Activated naive CD8-positive, alpha-beta T cell treated with anti-CD3 and anti-CD28 coated beads, Interleukin-2, amount 50 U/mL, for 24 hours (primary cell): ENCODE data around the gene PTPRE.

Experiments used
- ATAC-seq: fragments of 150-1000 bp; cut with Tn5 transposase; one replicate; pipeline ENCODE4 v1.10.0; 2021
- DNase-seq: peaks from one replicate; pipeline ENCODE4 v3.0.0; 2021
- H3K27ac Mint-ChIP-seq: one replicate; pipeline ENCODE4 v1.8.0; 2021; ENCODE audit warnings: mild to moderate bottlenecking, mixed read lengths
- H3K27me3 Mint-ChIP-seq: one replicate; pipeline ENCODE4 v1.8.0; 2021; ENCODE audit warnings: mixed read lengths
- H3K36me3 Mint-ChIP-seq: one replicate; pipeline ENCODE4 v1.8.0; 2021; ENCODE audit warnings: low read depth, mixed read lengths
- H3K4me1 Mint-ChIP-seq: one replicate; pipeline ENCODE4 v1.8.0; 2021; ENCODE audit warnings: mixed read lengths
- H3K4me3 Mint-ChIP-seq: one replicate; pipeline ENCODE4 v1.8.0; 2021; ENCODE audit warnings: mild to moderate bottlenecking, moderate library complexity, mixed read lengths
- H3K9me3 Mint-ChIP-seq: one replicate; pipeline ENCODE4 v1.8.0; 2021; ENCODE audit warnings: mixed read lengths

PTPRE gene

DNA sequence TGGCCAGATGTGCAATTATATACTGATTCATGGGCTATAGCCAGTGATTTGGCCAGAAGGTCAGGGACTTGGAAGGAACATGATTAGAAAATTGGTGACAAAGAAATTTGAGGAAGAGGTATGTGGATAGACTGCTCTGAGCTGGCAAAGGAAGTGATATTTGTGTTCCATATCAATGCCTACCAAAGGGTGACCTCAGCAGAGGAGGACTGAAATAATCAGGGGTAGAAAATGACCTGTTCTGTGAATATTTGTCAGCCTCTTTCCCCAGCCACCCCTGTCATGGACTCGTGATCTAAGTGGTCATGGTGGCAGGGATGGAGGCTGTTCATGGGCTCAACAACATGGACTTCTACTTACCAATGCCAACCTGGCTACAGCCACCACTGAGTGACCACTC is 47.0 kb downstream of the PTPRE start:
- peaks cover 13% of the 10 kb centered on the region for H3K27me3 Mint-ChIP-seq
- H3K9me3 Mint-ChIP-seq = peaks cover 9% of the 10 kb centered on the region
- no peaks in the 10 kb centered on the region for H3K36me3 Mint-ChIP-seq
- H3K4me3 Mint-ChIP-seq = no peak overlapping the region
- no peaks in the 10 kb centered on the region for H3K4me1 Mint-ChIP-seq
- no peak for ATAC-seq
- DNase-seq = no peak
- no peak overlapping the region for H3K27ac Mint-ChIP-seq

DNA sequence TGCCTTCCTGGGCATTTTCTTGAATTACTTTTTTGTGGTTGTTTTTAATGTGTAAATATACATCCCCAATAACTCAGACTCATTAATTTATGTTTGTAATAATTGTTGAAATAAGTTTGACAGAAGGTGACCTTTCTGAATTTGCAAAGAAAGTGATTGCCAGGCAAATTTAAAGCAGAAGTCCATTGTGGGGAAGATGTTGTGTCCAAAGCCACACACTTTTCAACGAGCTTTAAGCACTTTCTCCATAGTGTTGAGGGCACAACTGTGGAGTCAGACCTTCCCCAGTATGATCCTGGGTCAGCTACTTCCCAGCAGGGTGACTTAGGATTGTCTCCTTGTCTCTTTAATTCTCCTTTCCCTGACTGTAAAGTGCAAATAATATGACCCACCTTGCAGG is 52.5 kb downstream of the PTPRE start:
- Mint-ChIP-seq H3K27ac (no peak overlapping the region), H3K27me3 (peaks cover 22% of the 10 kb centered on the region), H3K4me1 (no peaks in the 10 kb centered on the region), H3K36me3 (no peaks in the 10 kb centered on the region), H3K4me3 (no peak overlapping the region), H3K9me3 (peaks cover 9% of the 10 kb centered on the region)
- ATAC-seq (no peak), DNase-seq (no peak)

DNA sequence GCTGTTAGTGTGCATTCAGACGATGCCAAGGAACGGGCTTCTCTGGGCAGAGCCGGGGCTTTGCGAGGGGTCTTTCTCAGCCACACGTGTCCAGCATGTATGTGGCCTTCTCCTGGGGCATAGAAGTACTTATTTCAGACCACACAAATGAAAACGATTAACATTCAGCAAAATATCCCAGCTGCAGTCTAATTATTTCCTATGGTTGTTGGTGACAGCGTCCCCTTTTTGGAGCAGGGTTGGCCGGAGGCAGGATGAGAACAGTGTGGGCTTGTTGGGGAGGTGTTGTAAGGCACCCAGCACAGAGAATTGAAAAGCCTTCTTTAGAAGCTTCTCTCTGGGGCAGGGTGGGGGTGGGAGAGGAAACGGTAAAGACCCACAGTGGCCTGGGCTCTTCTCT is 54.2 kb downstream of the PTPRE start:
- DNase-seq (no peak), ATAC-seq (no peak)
- Mint-ChIP-seq H3K27me3 (peaks cover 20% of the 10 kb centered on the region), H3K4me1 (no peaks in the 10 kb centered on the region), H3K36me3 (no peaks in the 10 kb centered on the region), H3K27ac (no peak overlapping the region), H3K4me3 (no peak overlapping the region), H3K9me3 (no peaks in the 10 kb centered on the region)

DNA sequence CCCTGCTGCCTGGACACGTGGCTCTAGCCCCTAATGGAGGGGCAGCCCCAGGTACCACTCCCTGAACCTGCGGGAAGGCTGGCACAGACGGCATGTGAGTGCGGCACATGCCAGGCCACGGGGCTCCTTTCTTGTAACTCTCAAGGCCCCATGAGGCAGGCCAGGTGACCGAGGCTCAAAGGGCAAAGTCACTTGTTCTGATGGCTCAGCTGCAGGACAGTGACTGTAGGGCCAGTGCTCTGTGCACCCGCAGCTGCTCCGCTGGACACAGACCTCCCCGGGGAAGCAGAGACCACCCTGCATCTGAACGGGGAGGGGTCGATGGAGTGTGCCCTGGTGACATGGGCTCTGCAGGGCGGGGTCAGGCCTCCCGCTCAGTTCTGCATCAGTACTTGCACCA is 55.3 kb downstream of the PTPRE start:
- Mint-ChIP-seq H3K27me3 (peaks cover 15% of the 10 kb centered on the region), H3K36me3 (no peaks in the 10 kb centered on the region), H3K4me3 (no peak overlapping the region), H3K27ac (no peak overlapping the region), H3K9me3 (no peaks in the 10 kb centered on the region), H3K4me1 (no peaks in the 10 kb centered on the region)
- ATAC-seq (no peak), DNase-seq (no peak)

DNA sequence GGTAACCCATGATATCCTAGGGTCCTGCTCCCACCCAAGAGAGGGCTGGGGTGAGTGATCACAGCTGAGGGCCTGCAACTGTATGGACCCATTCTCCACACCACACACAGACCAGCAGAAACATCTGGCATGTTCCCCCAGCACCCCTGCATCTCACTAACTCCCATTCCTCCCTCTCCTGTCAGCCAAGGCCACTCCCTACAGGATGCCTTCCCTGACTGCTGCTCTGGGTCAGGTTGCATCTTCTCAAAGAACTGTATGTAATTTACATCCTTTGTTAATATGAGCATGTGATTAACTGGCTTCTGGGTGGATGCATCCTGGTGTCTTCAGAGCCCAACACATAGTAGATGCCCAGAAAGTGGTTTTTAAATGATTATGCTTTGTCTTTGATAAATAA is 56.2 kb downstream of the PTPRE start:
- Mint-ChIP-seq H3K4me3 (no peak overlapping the region), H3K9me3 (no peaks in the 10 kb centered on the region)

DNA sequence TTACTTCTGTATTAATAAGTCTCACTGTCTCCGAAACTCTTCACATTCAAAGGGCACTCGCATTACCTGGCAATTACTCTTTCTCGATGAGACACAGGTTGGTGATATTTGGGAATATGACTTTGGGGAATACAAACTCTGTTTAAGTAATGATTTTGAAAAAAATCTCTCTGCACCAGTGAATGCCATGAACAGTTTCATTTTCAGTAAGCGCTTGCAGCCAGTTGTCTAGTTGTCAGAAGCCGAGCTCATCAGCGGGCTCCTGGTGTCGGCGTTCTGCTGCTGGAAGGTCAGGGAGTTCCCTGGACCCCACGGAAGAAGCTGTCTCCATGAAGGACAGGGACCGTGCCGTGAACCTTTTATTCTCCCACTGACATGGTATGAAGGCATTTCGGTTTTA is 57.7 kb downstream of the PTPRE start:
- DNase-seq (no peak), ATAC-seq (no peak)
- Mint-ChIP-seq H3K27me3 (peaks cover 10% of the 10 kb centered on the region), H3K4me3 (no peak overlapping the region), H3K36me3 (no peaks in the 10 kb centered on the region), H3K4me1 (no peaks in the 10 kb centered on the region), H3K27ac (no peak overlapping the region), H3K9me3 (no peaks in the 10 kb centered on the region)

More for the DNA sequence above, 56.2 kb downstream of the PTPRE start:
- Mint-ChIP-seq H3K27me3 (peaks cover 12% of the 10 kb centered on the region), H3K4me1 (no peaks in the 10 kb centered on the region), H3K27ac (no peak overlapping the region), H3K36me3 (no peaks in the 10 kb centered on the region)
- no peak for DNase-seq
- no peak for ATAC-seq

DNA sequence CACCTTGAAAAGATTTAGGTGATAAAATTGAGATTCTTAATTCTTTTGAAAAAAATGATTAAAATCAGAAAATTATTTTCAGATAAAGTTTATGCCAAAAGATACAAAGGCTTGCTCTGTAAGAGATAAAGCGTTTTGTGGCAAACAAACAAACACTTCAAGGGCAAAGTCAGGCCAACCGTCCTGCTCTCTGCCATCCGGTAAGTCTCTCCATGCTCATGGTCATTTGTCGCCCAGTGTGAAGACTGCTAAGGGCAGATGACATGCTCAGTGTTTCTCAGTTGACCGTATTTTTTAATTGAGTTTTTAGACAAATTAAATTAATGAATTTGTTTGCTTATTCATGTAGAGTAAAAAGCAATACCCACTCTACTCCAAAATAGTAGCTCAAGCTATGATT is 60.0 kb downstream of the PTPRE start:
- no peaks in the 10 kb centered on the region for H3K9me3 Mint-ChIP-seq
- no peaks in the 10 kb centered on the region for H3K27me3 Mint-ChIP-seq
- no peaks in the 10 kb centered on the region for H3K4me1 Mint-ChIP-seq
- no peak overlapping the region for H3K4me3 Mint-ChIP-seq
- ATAC-seq (no peak), DNase-seq (no peak)
- no peak overlapping the region for H3K27ac Mint-ChIP-seq
- H3K36me3 Mint-ChIP-seq = no peaks in the 10 kb centered on the region

DNA sequence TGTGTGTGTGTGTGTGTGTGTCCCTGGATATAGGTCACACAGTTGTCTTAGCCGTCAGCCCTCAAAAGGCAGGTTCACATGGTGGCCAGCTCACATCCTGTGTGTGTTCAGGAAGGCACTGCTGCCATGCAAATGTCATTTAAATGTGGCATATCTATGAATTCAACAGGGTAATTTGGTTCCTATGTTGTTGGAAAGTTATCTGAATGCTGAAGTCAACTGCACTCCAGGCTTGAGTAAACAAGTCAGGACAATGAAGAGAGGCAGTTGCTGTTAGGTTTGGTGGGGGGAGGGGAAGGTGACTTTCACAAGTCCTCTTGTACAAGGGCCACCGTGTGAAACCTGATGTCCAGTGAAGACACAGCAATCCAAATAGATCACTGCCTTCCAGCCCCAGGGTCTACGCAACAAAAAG is 61.1 kb downstream of the PTPRE start:
- Mint-ChIP-seq H3K9me3 (no peaks in the 10 kb centered on the region), H3K27me3 (peaks cover 2% of the 10 kb centered on the region), H3K36me3 (no peaks in the 10 kb centered on the region), H3K4me1 (no peaks in the 10 kb centered on the region), H3K27ac (no peak overlapping the region), H3K4me3 (no peak overlapping the region)
- DNase-seq (no peak), ATAC-seq (no peak)

DNA sequence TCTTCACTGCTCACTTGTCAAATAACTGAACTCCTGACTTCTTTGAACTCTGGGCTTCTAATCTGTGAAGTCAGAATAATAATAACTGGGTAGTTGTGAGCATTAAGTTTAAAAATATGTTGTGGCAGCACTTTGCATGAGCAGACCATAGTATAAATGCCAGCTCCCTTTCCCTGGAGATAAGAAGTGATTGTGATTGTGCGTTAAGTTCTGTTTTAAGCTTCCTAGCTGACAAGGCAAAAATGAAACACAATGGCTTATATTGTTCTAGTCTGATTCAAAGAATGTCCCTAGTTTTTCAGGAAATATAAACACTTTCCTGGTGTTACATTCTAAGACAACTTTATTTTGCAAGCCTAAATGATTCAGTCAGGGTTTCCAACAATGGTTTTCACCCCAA is 61.8 kb downstream of the PTPRE start:
- H3K36me3 Mint-ChIP-seq = no peaks in the 10 kb centered on the region
- H3K4me1 Mint-ChIP-seq = no peaks in the 10 kb centered on the region
- no peak for DNase-seq

DNA sequence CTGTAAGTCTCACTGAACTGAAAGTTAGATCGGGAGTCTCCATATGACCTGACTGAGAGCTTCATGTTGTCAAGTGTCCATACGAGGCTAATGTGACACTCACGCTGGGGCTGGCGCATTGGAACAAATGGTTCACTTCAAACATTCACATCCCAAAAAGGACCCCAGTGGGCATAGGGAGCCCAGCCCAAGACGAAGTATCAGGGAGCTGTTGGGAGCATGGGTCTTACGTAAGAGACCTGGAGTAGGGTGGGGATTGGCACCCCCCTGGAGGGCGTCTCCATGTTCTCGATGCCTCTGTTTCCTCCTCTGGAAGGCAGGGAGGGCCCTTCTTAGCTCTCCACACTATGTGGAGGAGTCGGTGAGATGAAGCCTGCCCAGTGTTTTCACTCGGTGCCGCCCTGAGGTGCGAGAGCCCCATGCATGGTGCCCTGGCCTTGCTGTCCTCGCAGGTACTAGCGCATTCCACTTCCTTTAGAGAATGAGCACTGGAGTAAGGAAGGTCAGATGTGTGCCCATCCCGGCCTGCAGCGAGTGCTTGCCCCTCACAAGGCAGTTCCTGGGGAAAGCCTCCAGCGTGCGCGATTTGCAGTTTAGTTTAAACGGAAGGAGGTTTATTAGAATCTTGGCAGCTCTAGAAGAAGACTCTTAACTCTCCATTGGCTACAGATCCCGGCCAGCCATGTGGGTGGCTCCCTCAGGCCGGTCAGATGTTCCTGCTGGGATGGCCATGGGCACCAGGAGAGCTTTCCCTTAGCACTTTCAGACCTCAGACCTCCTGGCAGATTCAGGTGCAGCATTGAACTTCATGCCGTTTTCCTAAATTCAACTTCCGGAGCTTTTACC is 64.4 kb downstream of the PTPRE start:
- no peaks in the 10 kb centered on the region for H3K9me3 Mint-ChIP-seq
- H3K4me3 Mint-ChIP-seq = no peak overlapping the region
- no peak for ATAC-seq
- no peak overlapping the region for H3K27ac Mint-ChIP-seq
- peaks cover 16% of the 10 kb centered on the region for H3K27me3 Mint-ChIP-seq
- H3K36me3 Mint-ChIP-seq = no peaks in the 10 kb centered on the region
- no peaks in the 10 kb centered on the region for H3K4me1 Mint-ChIP-seq
- no peak for DNase-seq

More for the DNA sequence above, 61.8 kb downstream of the PTPRE start:
- peaks cover 6% of the 10 kb centered on the region for H3K27me3 Mint-ChIP-seq
- H3K27ac Mint-ChIP-seq = no peak overlapping the region
- no peaks in the 10 kb centered on the region for H3K9me3 Mint-ChIP-seq
- no peak overlapping the region for H3K4me3 Mint-ChIP-seq
- no peak for ATAC-seq

DNA sequence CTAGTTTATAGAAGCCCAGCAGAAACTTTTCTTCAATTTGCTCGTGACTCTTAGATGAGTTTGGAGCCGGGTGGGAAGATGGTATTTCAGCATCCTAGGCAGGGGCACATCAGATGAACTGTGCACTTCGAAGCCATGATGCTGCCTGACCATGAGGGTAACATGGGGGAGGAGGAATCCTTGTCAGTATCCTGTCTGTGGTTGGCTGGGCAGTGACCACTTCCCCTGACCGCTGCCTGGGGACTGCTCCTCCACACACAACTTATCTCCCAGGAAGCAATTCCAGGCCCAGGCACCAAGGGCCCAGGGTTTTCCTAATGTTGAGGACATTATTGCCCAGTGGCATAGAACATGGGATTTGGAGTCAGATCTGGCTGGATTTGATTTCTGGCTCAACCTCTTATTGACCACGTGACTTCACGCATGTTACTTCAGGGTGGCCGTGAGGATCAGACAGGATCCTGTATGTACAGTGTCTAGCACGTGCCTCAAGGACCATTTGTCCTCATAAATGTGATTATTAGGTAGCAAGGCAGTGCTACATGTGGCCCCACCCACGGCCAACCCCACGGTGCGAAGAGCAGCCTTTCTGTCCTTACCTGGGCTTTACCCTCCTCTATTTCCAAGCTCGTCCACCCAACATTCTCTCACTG is 65.2 kb downstream of the PTPRE start:
- Mint-ChIP-seq H3K9me3 (no peaks in the 10 kb centered on the region), H3K4me3 (no peak overlapping the region), H3K27ac (no peak overlapping the region), H3K4me1 (peaks cover 3% of the 10 kb centered on the region), H3K27me3 (peaks cover 21% of the 10 kb centered on the region), H3K36me3 (no peaks in the 10 kb centered on the region)
- ATAC-seq = no peak
- DNase-seq = no peak

DNA sequence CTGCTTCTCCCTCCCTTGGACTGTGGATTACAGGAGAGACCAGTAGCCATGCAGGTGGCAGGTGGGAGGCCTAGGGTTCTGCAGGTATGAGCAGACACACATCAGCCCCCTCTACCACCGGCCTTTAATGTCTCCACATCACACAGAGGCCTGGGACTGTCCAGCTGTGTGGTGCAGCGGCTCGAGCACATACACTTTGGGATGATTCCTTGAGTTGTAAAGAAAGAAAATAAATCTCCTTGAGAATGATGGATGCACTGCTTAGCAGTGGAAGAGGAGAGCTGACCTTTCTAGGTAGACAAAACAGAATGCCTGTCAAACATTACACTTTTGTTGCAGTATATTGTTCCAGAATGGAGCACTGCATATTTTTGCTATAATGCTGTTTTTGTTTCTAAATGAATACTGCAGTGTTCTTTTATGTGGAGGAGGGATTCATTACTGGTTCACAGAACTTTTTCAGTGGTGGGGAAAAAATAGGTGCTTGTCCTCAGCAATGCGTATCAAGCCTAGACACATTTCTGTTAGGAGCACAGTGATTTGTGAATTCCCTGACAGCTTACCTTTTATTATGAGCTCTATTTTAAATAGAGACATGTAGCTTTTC is 66.0 kb downstream of the PTPRE start:
- peaks cover 21% of the 10 kb centered on the region for H3K27me3 Mint-ChIP-seq
- no peak for ATAC-seq

DNA sequence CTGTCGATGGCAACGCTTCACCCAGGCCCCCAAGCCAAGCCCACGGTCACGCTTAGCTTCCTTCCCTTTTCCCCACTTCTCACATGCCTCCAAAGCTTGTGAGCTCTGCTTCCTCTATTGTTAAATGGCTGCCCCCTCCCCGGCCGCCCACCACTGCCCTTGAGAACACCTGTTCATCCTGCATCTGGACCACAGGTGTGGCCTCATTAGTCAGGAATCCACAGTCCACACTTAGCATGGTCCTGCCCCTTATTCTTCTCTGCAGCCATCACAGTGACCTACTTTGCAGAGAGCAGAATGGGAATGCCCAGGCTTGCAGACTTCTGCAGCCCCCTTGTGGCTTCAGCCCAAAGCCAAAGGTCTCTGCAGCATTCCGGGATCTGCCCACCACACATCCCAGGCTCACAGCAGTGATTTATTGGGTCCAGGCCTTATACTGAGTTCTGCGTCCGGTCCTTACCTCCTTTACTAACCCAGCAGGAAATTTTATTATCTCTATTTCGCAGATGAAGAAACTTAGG is 66.9 kb downstream of the PTPRE start:
- Mint-ChIP-seq H3K4me1 (peaks cover 9% of the 10 kb centered on the region), H3K4me3 (no peak overlapping the region)
- no peak for ATAC-seq

More for the DNA sequence above, 66.0 kb downstream of the PTPRE start:
- DNase-seq = no peak
- Mint-ChIP-seq H3K9me3 (no peaks in the 10 kb centered on the region), H3K4me1 (peaks cover 9% of the 10 kb centered on the region), H3K36me3 (no peaks in the 10 kb centered on the region), H3K4me3 (no peak overlapping the region), H3K27ac (no peak overlapping the region)

DNA sequence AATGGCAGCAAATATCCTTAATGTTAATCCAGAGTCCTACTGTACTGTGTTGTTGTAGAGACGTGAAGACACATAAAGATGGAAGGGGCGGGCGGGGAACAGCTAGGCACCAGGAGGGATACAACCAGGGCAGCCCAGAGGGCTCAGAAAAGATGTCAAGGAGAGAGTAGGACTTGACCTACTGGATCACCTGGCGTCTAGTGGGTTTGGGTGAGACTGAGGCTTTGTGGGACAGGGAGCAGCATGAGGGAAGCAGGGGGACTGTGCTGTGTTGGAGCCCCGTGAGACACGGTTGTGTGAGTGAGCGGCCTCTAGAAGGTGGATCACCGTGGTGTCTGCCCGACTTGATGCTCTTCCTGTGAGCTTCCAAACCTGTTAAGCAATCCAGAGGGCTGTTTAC is 68.0 kb downstream of the PTPRE start:
- Mint-ChIP-seq H3K36me3 (no peaks in the 10 kb centered on the region), H3K9me3 (peaks cover 3% of the 10 kb centered on the region), H3K4me3 (no peak overlapping the region), H3K27me3 (peaks cover 21% of the 10 kb centered on the region), H3K4me1 (peaks cover 9% of the 10 kb centered on the region), H3K27ac (no peak overlapping the region)
- no peak for DNase-seq
- no peak for ATAC-seq

More for the DNA sequence above, 66.9 kb downstream of the PTPRE start:
- no peaks in the 10 kb centered on the region for H3K9me3 Mint-ChIP-seq
- no peak overlapping the region for H3K27ac Mint-ChIP-seq
- H3K27me3 Mint-ChIP-seq = peaks cover 21% of the 10 kb centered on the region
- DNase-seq = no peak
- H3K36me3 Mint-ChIP-seq = no peaks in the 10 kb centered on the region

DNA sequence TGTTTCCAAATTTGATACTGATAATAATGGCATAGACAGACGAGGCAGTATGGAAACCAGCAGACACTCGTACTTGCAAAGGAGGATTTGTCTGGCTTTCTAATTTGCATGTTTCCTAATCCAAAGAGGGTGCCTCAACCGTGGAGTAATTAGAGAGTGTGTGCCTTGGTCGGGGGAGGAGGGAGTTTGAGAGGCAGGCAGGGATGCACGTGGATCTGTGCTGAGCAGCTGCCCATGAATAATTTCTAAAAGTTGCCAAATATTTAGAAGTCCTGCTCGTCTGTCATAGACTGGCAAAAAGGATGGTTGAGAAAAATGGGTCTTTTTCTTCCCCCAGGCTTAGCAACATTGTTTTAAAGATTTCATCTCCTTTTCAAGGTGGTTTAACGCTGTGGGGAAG is 69.4 kb downstream of the PTPRE start:
- no peak for ATAC-seq
- Mint-ChIP-seq H3K9me3 (peaks cover 8% of the 10 kb centered on the region), H3K36me3 (no peaks in the 10 kb centered on the region), H3K27ac (no peak overlapping the region), H3K4me1 (peaks cover 9% of the 10 kb centered on the region), H3K4me3 (no peak overlapping the region), H3K27me3 (peaks cover 21% of the 10 kb centered on the region)
- DNase-seq = no peak
